ENCODE results near the gene ANO9.

Gene ANO9

GRCh38 chr11:452916-453527 lies 11.2 kb upstream of the ANO9 start:
- no peak for DNase-seq (ENCODE audit: low read depth in 3 of 3, low spot score in 1 of 3)

- DNase-seq (ENCODE audit: low read depth in 3 of 3, low spot score in 1 of 3) = no peak
Measured at GRCh38 chr11:452203-452744, 10.5 kb upstream of the ANO9 start.

GRCh38 chr11:451738-452137 lies 9.9 kb upstream of the ANO9 start:
- no peak for DNase-seq (ENCODE audit: low read depth in 3 of 3, low spot score in 1 of 3)

- DNase-seq (ENCODE audit: low read depth in 3 of 3, low spot score in 1 of 3) = peak; percentile 56 to 59 (median 57)
Measured at GRCh38 chr11:450809-451451, 9.1 kb upstream of the ANO9 start.

- peak; percentile 80 to 89 (median 84) for DNase-seq (ENCODE audit: low read depth in 3 of 3, low spot score in 1 of 3)
Measured at GRCh38 chr11:449889-450808, 8.3 kb upstream of the ANO9 start, which contains the start of gene PTDSS2. PTDSS2 (plus strand) TSS chr11:450279; CDS start chr11:450456, 177 bp downstream.

- DNase-seq (ENCODE audit: low read depth in 3 of 3, low spot score in 1 of 3) = peak; percentile 82 to 98 (median 88)
Measured at GRCh38 chr11:447923-448731, 6.3 kb upstream of the ANO9 start.

GRCh38 chr11:446891-447290 lies 5.1 kb upstream of the ANO9 start:
- no peak for DNase-seq (ENCODE audit: low read depth in 3 of 3, low spot score in 1 of 3)

GRCh38 chr11:445765-446588 lies 4.2 kb upstream of the ANO9 start:
- DNase-seq (ENCODE audit: low read depth in 3 of 3, low spot score in 1 of 3) = no peak

GRCh38 chr11:444396-445144 lies 2.8 kb upstream of the ANO9 start:
- no peak for DNase-seq (ENCODE audit: low read depth in 3 of 3, low spot score in 1 of 3)

GRCh38 chr11:443542-444199 lies 1.9 kb upstream of the ANO9 start:
- no peak for DNase-seq (ENCODE audit: low read depth in 3 of 3, low spot score in 1 of 3)

- no peak for DNase-seq (ENCODE audit: low read depth in 3 of 3, low spot score in 1 of 3)
Measured at GRCh38 chr11:442611-443081, 835 bp upstream of the ANO9 start.

GRCh38 chr11:441043-441417 lies 781 bp downstream of the ANO9 start:
- no peak for DNase-seq (ENCODE audit: low read depth in 3 of 3, low spot score in 1 of 3)

- no peak for DNase-seq (ENCODE audit: low read depth in 3 of 3, low spot score in 1 of 3)
Measured at GRCh38 chr11:440065-441042, 1.5 kb downstream of the ANO9 start.

- DNase-seq (ENCODE audit: low read depth in 3 of 3, low spot score in 1 of 3) = no peak
Measured at GRCh38 chr11:439315-440064, 2.3 kb downstream of the ANO9 start.

GRCh38 chr11:438101-438844 lies 3.5 kb downstream of the ANO9 start:
- no peak for DNase-seq (ENCODE audit: low read depth in 3 of 3, low spot score in 1 of 3)

Data from stimulated activated CD4-positive, alpha-beta T cell treated with anti-CD3 and anti-CD28 coated beads, TNF-alpha, amount 100 ng/mL, for 1 hour (primary cell).